Dermis blood vessel endothelial cell (primary cell): ENCODE data around the gene FDXR. TPM values are rescaled to one million over a fixed set of nuclear protein-coding genes. Genes with fewer than 3 reads are reported as not detected.

Experiments
- DNase-seq: peaks from one replicate; pipeline ENCODE4 v3.0.0; 2010
- total RNA-seq: library from RNA; depleted of rRNA; stranded (reverse); fragments of >200 nt; gene quantifications from 2 replicates; pipeline ENCODE4 v1.2.3, GENCODE V29; 2014

Gene FDXR
- total RNA-seq, 1 donor from 2014 or later = 36.2 TPM

DNA sequence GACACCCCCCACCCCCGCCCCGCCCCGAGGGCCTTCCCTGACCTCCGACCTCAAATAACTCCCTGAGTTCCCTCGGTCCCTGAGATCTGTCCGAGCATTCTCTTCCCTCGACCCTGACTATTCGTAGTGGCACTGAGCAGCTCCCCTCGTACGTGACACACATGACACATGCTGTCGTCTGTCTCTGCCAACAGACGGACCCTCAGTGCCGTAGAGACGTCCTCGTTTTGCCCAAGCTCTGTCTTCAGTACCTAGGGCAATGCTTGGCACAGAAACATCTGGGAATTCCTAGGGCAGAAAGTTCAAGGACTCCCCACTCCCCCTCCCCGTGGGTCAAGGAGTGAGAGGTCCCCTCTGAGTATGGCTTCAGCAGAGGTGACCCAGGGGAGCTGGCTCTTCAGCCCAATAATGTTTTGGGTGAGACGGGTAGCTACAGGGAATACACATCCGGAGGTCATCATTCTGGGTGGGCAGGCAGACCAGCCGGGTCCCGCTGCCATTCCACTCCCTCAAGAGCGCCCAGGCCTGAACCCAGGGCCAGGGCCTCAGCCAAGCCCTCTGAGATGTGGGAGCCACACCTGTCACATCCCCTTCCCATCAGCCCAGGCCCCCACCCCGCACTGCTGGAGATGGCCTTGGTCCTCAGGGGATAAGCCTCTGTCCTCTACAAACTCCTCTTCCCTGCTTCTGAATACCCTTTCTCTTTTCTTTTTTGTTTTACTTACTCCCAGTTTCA, 21.3 kb upstream of the FDXR start:
- no peak for DNase-seq

DNA sequence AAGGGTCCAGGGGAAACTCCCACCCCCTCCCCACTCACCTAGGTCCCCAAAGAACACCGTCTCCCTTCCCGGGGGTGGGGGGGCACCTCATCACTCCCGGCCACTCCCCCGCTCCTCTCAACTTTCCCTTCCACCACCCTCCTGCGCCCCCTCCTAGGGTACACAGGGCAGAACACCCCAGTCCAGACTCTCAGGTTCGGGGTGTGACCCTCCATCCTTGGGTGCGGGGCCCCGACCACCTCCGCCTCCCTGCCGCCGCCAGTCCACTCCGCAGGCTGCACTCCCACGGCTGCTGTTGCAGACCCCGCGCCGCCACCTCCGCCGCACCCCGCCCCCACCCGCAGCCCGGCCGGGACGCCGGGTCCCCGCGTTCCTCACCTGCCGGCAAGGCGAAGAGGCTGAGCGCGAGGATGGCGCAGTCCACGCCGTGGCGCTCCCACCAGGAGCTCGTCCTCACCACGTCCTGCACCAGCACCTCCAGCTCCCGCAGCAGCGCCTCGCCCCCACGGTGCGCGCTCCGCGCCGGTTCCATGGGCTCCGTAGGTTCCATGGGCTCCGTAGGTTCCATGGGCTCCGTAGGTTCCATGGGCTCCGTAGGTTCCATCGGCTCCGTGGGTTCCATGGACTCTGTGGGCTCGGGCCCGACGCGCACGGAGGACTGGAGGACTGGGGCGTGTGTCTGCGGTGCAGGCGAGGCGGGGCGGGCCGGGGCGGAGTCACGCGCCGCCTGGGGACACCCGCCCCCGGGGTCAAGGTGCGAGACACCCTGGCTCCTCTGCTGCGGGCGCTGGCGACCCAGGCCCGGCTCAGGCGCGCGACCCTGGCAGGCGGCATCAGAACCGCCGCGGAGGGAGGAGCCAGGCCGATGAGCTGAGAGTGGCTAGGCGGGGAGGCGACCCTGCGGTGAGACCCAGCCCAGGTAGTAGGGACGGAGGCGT, 20.4 kb upstream of the FDXR start, which contains the start of gene FADS6:
FADS6 (minus strand) TSS at position 660 of the 938 bp plus-strand sequence; CDS start at position 622, 38 bp downstream.
- no peak for DNase-seq

DNA sequence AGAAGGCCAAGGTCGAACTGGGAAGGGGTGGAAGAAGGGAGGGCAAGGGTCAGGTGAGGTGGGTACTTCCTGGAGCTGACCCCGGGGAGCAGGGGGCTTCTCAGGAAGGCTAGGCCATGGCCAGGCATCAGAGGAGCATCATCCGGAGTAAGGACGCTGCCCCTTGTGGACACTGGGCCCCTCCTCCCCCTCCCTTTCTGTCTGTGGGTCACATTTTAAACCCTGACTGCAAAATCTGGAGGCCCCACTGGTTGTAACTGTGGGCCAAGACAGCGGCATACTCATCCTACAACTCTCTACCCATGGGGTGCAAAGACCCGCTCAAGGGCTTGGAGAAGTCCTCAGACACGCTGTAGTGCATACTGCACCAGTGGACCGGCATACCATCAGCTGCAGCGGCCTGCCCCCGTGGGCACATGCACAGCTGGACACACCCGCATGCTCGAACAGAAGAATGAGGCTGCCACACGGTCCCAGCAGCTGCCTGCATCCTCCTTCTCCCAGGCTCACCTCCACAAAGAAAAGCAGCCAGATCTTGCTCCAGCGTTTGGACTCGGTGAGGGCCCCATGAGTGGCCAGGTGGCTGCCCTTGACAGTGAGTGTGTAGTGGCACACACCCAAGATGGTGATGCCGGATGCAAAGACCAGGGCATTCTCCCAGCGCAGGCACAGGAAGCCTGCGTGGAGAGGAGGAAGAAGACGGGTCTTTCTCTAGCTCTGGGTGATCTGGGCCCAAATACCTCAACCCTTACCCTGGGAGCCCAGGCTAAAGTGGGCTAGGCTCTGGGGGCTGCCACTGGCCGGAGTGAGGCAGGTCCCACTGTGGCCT, 19.4 kb upstream of the FDXR start:
- DNase-seq = no peak

DNA sequence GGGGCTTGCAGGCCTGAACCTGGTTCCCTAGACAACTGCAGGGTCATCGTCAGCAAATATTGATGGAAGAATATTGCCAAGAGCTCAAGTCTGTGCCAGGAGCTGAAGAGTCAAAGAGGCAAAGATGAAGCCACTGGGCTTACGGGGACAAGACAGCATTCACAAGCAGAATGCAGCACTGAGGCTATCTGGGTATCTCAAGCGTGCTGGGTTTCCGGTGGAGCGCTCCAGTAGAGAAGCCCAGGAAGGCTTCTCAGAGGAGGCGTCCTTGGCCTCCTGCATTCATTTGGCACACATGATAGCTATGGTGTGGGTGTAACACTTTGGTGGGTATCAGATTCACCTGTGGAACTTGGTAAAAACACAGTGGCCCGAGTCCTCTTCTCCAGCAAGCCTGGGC, 17.8 kb upstream of the FDXR start:
- no peak for DNase-seq

DNA sequence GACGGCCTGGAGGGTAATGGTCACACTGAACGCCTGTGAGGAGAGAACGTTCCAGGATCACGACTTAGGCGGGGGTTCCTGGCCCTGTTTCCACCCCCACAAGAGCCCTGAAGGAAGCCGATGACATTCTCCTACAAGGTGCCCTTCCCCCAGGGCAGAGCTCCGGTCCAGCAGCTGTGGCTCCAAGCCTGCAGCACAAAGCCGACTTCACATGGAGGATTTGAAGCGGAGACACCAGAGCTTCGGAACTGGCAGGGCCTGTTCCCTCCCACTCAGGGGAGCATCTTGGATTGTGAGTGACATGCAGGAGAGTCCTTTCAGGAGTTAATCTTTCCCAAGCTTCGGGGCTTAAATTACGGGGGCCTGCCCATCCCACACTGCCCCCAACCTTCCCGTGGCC, 15.7 kb upstream of the FDXR start:
- DNase-seq = no peak

DNA sequence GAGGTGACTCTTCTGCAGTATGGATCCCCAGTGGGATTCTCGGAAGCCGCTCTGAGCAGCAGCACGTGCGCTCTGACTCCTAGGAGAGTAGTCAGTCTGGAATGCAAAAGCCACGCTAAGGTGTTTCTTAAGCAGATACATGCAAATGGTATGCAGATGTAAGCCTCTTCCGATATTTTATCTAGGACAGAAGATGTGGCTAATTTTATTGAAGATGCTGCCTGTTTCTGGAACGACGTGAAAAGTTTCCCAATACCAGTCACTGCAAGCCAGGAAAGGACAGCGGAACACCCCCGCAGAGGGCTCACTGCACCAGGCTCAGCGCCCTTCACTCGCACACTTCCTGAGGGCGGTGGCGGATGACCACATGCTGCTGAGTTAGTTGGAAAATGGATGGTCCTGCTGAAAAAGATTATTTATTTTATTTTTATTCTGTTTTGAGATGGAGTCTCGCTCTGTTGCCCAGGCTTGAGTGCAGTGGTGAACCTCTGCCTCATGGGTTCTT, 10.5 kb upstream of the FDXR start:
- DNase-seq = peak; percentile 33

DNA sequence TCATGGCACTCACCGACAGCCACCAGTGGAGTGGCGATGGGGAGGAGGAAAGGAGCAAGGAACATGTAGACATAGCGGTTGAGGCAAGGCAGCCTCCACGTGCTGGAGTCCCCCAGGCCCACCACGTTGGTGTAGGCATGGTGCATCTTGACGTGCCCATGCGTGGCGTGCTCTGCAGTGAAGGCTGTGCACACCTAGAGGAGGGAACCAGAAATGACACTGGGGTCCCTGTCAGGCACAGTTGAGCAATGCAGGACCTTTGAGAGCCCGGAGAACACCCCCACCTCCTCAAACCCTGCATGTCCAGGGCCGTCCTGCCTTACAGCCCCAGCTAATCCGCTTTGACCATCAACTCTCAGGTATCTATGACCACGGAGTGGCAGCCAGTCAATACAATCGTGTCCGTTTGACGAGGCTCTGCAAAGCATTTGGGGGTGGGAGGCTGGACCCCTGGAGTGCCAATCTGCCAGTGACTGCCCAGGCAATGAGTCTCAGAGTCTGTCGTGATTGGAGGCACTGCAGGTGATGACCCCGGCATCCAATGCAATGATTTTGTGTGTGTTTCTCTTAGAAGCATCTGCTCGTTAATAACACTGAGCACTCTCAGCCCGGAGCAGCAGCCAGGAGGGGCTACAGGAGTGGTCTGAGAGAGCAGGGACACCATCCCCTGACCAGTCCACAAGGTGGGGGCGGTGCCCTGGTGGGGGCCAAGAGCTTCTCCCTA, 9.9 kb upstream of the FDXR start:
- DNase-seq = no peak

DNA sequence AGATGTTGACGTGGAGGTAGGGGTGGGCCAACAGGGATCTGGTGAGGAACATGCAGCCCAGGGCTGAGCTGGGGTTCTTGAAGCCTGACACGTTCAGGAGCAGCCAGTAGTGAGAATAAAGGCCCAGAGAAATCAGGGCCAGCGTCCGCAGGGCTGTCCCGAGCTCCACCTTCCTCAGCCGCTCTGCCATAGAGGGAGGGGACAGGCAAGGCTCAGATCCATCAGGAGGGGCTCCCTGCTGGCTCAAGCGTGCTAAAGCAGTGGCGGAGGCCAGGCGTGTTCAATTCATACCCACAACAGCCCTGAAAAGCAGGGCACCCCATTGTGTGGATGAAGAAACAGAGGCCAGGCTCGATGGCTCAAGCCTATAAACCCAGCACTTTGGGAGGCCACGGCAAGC, 8.3 kb upstream of the FDXR start:
- DNase-seq = no peak

DNA sequence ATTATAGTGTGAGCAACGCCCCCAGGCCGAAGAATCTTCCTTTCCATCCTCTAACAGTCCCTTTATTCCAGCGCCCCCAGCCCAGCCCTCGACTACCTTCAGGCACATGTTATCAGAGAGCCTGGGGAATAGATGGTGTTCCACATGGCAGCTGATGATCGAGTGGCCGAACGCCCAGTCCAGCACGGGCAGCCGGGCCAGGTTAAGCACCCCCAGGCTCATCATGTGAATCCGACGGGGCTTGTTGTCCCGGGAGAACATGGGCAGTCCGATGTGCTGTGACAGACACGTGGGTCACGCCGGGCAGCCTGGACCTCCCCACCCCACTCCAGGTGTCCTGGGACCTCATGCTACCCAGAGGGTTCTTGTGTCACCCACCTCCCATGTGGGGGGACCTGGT, 6.5 kb upstream of the FDXR start:
- no peak for DNase-seq

DNA sequence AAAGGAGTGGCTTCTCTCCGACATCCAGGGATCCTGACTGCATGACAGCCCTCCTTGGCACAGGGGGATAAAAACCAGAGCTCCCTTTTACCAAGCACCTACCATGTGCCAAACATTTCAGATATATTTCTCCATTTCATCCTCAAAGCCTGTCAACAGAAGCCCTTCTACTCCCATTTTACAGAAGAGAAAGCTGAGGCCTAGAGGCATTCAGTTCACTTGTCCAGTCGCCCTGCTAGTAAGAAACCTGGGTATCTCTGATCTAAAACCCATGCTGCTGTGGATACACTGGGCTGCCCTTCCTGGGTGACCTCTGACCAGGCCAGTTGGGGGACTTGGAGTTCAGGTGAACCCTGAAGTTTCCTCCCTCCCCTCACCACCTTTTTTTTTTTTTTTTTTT, 5.9 kb upstream of the FDXR start:
- no peak for DNase-seq

DNA sequence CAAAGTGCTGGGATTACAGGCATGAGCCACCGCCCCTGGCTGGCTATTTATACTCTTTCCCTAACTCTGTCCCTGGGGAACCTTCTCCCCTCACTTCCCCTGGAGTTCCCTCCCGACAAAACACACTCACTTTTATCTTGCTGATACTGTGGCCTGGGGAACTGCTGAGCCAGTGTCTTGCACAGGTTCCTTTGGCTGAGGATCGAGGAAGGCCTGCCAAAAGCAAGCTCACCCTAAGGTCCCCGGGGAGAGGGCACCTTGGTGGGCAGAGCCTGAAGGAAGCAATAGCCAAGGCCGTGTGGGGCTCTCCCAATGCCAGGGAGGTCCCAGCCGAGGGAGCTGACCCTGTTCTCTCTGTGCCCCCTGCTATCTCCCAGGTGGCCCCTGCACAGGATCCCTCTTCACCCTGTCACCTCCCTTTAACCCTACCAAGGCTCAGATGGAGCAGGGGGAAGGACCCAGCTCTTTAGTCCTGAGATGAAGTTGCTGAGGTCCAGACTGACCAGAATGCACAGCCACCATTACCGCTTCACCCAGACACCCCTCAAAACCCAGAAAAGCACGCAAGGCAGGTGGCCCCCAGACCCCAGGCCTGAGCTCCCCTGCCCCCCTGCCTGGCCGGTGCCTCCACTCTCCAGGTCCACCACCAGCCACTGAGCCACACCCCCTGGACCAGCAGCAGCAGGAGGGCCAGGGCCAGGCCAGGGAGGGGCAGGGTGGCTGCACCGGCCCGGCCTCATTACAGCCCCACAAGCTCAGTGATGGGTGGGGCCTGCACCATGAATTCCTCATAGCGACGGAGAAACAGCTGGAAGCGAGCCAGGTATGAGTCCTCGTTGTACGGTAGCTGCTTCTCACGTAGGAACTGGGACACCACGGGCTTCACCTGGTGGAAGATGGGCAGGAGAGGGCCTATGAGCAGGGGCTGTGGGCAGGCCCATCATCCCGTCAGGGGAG, 5.1 kb upstream of the FDXR start:
- DNase-seq = no peak

DNA sequence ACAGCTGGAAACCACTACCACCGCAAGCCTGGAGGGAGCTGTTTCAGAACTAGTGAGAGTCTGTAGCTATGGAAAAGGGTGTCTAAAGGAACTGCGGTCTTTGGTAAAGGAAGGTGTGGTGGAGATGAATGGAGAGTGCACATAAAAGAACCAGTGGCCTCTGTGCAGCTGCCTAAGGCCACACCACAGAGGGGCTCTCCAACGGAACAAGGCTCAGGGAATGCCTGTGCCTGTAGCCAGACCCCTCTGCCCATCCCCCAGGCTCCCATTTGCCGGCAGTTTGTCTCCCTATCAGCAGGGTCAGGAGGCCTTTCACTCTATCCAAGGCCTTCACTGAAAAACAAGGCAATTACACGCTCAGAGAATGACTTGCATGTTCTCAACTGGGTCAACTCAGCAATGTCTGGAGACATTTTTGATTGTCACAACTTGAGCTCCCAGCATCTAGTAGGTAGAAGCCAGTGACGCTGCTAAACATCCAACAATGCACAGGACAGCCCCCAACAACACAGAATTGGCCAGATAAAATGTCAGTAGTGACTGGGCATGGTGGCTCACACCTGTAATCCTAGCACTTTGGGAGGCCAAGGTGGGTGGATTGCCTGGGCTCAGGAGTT, 3.3 kb upstream of the FDXR start:
- no peak for DNase-seq

DNA sequence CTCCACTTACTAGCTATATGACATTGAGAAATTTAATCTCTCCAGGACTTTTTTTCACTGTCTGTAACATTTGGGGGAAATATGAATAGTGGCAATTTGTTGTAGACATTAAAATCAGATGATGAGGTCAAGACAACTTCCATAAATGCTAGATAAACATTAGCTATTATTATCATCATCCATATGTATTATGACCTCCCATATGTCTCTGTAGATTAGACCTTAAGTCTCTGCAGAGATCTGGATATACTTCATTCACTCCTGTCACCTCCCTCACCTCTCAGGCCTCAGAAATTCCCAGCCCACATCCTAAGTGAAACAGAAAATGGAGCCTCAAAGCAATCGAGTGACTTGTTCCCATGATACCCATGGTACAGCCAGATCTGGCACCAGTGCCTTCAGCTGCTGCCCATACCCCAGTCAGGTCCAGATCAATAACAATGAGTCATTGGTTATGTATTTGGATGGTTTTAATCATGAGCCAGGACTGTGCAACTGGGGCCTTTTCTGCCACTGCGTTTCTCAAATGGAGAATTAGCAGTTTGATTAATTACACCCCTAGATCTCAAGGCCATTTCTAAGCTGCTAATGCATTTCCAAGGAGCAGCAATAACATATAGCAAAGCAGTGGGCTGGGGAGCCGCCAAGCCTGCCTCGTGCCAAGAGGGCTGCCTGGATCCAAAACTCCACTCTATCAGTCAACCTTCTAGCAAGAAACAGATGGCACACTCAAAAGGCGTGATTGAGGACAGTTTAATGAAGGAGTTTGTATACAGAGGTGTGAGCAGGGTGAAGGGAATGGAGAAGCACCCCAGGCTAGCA, 2.6 kb upstream of the FDXR start:
- no peak for DNase-seq

DNA sequence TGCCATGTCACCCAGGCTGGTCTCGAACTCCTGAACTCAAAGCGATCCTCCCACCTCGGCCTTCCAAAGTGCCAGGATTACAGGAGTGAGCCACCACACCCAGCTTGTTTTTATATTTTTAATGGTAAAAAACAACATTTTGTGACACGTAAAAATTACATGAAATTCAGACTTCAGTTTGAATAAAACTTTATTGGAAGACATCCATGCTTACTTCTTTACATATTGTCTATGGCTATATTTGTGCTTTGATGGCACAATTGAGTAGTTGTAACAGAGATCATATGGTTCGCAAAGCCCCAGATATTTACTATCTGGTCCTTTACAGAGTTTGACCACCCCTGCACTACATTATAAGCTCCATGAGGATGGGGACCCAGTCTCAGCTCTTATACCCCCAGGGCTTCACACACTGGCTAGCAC, 1.8 kb upstream of the FDXR start:
- no peak for DNase-seq

DNA sequence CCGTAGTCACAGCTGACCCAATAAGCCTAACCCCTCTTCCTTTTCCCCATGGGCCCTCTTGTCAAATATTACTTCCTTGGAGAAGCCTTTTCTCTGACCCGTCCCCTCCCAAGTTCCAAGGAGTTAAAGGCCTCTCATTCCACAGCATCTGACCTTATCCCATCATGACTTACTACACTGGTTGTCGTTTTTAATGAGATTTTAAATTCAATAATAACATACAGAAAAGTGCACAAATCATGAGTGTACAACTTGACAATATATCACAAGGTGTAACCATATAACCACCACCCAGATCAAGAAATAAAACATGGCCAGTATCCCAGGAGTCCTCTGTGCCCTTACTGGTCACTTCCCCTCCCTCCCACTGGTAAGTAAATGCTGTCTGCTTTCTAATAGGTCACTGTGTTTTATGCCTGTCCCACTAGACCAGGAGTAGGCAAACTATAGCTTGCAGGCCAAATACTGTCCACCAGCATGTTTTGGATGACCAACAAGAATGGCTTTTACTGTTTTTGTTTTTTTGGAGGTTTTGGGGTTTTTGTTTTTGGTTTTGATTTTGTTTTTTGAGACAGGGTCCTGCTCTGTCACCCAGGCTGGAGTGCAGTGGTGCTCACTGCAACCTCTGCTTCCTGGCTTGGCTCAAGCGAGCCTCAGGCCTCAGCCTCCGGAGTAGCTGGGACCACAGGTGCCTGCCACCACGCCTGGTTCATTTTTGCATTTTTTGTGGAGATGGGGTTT, 1.2 kb upstream of the FDXR start:
- peak; percentile 33 for DNase-seq

DNA sequence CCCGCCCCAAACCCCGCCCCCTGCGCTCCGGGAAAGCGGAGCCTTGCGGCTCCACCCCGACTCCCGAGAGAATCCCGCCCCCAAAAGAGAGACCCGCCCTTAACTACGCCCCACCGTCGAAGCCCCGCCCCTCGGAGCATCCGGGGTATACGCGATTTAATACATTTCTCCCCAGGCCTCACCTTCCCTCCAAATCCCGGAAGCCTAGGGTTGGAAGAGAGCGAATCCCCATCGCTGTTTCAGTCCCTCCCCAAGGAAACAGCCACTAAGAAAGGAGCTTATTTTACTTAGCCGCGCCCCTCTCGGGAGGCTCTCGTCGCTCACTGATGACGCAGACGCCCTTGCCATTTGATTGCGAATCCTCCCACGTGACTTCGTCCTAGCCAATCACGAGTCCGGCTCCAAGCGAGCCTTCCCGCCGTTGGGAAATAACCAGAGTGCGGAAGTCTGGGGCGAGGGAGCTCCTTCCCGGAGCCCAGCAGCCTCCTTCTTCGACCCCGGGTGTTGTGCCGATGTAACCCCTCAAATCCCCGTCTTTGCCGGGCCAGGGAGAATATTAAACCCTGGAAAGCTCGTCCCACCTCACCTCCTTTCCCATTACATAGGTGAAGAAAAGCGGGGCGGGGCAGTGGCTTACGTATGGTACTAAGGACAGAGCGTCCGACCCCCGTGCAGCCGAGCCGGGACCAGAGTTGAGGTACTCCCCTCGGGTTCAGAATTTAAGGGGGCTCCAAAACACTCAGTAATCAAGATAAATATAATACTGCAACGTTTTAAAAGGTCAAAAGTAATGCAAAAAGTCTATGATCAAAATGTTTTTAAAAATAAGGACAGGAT, 461 bp upstream of the FDXR start:
- peak; percentile 100 for DNase-seq

DNA sequence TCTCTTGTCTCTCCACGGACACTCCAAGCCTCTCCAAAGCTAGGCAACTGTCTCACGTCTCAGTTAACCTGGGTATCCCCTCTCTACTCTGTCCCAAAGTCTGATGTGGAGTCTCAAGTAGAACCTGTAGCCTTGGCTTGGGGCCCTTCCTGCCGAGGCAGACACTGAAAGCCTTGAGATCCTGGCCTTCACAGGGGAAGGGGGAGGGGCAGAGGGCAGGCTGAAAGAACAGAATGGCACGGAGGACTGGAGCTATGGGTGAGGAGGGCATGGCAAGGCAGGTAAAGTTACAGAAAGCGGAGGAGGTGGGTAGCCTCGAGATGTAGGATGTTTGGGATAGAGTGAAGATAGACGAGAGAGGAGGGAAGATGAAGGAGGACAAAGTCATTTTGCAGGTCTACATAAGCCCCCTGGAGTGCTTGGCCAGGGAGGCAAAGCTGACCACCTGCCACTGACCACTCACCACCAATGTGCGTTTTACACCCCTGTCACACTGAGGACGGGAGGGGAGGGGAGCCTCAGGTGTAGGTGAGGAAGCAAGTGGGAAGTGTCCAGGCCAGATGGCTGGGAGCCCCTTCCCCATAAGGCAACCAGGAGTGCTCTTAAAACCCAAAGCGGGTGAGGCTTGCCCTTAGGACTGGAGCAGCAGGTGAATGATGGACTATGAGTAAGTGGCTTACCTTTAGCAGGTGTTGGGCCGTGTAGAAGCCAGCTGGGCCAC, 1.3 kb downstream of the FDXR start:
- no peak for DNase-seq
